Raji (cell line): Measurements from ENCODE around the gene RIC1.

Experiments used
- POLR2A ChIP-seq: IDR thresholded peaks from 2 replicates; pipeline ENCODE4 v1.6.1; 2011; ENCODE audit warnings: low read depth, low read length, control low read depth; ENCODE audit not compliant: insufficient read depth

RIC1 gene

DNA sequence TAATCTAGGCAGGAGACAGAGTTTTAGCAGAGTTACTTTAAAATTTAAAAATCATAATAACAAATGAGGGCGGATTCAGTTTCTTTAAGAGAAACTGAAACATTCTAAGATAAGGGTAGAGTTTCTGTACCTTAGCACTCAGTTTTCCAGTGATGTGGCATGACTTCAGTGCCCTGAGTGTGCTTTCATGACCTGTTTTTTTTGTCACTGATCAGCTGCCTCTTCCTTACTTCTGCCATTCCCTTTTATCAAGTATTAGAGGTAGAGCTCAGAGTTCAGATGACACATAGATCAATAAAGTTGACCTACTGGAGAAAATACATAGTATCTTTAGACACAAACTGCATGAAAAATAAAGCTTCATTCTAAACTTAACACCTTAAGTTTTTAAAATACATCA is 121.7 kb downstream of the RIC1 start:
- TF ChIP-seq POLR2A: no peak

DNA sequence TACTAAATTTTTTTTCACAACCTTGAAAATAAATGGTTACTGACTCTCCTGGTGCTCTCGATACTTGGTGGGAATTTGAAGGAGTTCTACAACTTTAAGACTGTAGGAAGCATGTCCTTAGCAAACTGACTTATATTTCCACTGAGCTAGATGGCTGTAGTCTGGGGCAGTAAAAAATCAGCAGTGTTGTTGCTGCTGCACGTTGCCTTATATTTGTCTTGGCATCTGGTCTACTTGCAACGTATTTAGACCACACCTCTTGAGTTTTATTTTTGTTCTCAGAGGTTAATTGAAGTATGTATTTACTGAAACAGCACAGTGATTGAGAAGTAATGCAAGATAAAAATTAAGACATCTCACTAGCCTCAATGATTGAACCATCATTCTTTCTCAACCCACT is 127.7 kb downstream of the RIC1 start:
- TF ChIP-seq POLR2A: no peak

DNA sequence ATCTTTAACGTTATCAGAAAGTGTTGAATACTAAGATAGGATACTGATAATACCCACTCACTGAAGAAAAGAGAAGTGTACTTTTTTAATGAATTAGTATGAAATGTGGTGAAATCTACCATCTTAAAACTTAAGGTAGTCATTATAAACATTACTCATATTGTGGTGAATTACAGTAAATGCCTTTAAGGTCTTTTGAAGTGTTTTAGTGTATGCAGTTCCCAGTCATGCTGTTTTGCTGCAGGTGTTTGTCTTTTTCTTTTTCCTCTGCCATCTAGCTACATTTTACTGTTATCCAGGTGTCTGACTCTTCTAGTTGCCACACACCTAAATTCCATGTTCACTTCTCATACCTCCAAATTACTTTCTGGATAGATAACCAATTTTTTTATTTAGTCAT is 131.4 kb downstream of the RIC1 start:
- TF ChIP-seq POLR2A: no peak

DNA sequence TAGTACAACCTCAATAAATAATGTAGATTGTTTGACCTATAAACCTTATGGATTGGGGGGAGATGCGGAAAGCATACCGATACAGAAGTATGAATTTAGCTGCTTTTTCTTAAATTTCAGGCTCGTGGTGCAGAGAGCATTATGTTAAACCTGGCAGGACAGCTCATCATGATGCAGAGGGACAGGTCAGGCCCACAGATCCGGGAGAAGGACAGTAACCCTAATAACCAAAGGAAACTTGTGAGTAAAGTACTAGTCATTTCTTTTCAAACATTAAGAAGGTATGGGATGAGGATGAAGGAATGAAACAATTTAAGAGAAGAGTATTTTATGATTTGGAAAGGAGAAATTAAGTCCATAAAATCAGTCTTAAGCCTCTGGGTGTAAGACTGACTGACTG is 133.5 kb downstream of the RIC1 start:
- no peak for TF ChIP-seq POLR2A

DNA sequence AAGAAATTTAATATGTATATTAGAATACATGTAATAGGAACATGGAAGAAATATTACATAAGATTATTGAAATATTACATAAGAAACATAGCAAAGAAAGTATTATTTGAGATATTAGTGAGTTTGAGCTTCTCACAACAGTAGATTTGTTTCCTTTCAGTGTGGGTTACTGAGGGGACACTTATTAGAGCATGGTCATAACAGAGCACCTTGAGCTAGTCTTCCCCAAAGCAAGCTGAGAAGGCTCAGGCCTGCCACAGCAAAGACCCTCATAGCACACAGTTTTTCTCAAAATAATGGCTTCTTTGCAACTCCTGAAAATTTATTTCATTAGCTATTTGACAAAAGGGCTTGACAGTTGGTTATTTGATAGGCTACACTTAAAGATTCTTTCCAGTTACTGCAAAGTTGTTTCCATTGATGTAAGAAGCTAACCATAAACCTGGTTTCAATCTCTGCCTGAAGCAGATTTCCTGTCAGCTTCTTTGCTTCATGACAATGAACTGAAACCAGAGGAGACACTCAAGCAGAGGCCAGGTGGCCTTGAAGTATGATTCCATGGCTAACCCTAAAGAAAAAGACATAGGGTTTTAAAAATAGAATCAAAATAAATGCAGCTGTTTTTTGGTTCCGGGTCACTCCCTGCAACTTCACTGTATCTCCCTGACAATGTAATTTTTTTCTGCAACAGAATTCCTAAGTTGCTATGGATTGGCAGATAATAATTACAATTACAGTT is 135.4 kb downstream of the RIC1 start:
- no peak for TF ChIP-seq POLR2A

DNA sequence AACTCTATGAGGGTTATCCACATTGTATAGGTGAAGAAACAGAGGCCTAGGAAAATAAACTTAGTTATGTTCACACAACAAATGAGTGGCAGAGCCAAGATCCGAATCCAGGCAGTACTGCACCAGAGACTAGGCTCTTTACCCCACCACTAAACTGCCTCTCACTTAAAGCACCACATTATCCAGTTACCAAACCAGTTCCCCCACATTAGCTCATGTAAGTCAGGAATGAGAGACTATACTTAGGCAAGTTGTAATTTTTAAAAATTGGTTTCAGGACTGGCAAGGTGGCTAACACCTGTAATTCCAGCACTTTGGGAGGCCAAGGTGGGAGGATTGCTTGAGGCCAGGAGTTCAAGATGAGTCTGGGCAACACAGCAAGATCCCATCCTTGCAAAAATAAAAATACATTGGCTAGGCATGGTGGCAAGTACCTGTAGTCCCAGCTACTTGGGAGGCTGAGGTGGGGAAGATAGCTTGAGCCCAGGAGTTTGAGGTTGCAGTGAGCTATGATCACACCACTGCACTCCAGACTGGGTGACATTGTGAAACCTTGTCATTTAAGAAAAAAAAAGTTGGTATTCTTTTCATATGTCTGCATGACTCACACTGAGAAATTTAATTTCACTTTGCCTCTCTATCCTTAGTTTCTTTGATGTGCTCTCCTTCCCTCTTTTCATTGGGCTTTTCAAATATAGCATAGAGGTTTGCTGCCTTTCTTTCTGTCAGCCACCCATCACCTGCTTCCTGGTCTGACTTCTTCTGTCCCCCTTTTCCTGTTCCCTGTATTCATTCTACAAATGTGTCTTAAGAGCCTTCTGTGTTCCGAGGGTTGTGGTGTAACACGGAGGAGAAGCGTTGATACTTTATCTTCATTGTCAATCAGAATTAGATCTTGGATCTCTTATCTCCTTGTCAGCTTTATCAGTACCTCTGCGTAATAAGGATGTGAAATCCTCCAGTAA is 139.3 kb downstream of the RIC1 start:
- no peak for TF ChIP-seq POLR2A

DNA sequence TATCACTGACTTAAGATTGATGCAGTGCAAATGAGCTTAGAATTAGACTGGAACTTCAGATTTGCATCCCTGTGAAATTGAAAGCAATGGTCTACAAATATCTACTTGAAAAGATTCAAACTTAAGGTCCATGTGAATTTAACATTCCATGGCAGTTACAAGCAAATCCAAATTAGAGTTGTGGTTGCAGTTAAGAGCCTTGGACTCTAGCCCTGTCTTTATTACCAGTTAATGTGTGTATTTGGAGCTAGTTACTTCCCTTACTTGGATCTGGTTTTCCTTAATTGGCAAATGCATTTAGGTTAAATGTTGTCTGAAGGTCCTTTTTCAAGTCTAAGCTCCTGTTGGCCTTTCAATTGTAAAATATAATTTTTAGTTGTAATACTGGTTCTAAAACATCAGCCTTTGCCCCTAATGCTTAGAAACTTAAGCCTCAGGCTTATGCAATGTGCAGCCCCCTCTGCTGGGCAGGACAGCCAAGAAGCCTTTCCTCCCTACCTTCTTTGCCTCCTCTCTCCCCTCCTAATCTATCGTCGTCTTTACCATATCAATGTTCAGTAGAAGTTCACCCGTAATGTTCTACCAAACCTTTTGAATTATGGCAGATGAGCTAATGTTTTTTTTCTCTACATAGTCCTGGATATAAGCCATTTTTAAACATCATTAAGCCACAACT is 144.6 kb downstream of the RIC1 start:
- no peak for TF ChIP-seq POLR2A

DNA sequence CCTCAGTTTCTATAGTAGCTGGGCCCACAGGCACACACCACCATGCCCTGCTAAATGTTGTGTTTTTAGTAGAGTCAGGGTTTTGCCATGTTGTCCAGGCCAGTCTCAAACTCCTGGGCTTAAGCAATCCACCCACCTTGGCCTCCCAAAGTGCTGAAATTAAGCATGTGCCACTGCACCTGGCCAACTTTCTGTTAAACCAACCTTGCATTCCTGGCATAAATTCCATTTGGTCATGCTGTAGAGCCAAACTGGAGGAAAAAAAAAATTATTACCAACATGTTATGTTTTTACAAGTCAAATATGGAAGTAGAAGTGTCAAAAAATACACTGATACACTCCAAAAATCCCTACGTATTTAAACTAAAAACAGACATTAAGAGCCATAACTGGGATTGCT is 149.9 kb downstream of the RIC1 start:
- TF ChIP-seq POLR2A: no peak

DNA sequence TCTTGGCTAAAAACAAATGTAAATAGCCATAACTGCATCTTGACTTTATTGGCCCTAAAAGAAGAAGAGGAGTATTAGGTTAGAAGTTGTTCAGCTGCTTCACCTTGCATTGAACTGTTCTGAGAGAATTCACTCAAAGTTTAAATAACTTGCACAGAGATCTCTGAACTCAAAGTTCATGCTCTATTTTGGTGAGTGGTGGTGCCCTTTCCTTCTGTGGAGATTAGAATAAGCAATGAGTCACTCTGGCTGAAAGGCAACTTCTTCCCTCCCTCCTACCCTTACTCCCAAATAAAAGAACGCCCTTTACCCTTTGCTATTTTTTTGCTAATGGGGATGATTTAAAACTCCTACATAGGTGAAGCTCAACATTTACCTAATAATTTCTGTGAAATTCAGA is 155.1 kb downstream of the RIC1 start:
- no peak for TF ChIP-seq POLR2A

DNA sequence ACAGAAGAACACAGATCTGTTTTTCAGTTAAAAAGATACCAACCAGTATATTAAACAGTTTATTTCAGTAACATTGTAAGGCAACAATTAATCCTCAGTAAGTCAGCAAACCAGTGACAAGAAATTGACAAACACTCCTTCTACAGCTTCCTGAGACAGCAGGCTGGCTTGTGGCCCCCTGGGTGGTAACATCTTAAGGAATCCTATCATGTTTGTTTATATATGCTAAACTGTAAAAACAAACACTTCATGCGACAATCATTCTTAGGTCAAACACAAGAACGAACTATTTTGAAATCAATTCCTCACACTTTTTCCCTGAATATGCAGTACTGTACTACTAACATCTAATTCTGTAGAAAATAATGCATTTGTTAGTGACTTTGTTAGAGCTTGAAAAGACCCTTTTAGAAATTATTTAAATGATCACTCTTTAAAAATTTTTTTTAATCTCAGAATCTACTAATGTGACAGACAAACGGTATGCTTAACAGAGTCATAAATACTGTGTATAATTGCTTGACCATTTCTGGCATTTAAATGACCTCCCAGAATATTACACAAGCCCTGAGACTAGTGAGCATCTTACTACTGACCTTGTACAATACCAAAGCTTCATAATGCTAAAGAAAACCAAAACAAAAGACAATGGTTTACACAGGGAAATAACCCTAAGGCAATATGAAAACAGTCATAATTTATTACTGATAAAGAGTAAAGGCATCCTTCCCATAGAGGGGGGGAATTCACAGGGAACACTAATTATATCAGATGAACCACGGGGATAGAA is 155.8 kb downstream of the RIC1 start:
- TF ChIP-seq POLR2A: no peak

DNA sequence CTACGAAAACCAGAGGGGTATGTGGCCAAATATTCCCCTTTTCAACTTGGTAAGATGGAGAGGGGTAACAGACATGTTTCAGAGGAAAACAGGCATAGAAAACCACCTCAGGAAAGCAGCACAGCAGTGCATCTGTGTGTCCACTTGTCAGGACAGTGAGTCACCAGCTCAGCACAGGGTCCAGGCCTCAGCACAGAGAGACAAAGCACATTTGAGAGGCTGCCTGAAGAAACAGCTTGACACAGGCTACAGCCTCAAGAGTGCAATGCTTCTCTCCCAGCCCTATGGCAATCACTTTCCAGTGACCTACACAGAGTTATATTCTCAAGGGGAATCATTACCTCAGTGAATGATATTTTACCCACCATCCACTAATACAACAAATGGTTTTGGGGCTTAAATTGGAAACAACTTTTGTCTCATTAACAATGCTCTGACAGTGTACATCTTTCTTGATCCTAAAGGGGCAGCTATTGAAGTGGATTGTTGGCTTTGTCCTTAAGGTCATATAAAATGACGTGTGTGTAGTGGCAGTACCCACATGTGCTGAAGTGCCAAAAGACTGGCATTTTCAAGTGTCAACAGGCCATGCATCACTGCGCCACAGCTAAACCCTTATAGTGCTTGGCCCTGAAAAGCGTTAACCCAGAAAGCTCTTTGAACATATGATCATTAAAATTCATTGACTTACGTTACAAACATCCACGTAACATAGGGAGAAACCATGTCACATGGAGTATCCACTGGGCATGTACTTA is 157.6 kb downstream of the RIC1 start:
- no peak for TF ChIP-seq POLR2A

DNA sequence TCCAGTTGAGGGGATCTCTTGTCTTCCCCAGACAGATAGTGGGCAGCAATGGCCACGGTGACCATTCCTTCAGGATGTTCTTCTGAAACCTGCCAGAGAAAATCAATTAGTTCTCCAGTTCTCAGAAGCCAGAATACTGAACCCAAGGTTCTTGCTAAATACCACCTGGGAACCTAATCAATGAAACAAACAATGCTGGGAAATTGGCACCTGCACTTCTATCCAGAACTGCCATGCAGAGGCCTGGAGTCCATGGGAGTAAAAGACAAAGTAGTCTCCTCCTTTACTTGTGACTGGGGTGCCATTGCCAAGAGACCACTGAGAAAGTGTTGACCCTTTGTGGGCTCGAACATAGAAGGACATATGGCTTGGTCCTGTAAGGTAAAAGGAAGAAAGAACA is 158.3 kb downstream of the RIC1 start:
- TF ChIP-seq POLR2A: no peak

DNA sequence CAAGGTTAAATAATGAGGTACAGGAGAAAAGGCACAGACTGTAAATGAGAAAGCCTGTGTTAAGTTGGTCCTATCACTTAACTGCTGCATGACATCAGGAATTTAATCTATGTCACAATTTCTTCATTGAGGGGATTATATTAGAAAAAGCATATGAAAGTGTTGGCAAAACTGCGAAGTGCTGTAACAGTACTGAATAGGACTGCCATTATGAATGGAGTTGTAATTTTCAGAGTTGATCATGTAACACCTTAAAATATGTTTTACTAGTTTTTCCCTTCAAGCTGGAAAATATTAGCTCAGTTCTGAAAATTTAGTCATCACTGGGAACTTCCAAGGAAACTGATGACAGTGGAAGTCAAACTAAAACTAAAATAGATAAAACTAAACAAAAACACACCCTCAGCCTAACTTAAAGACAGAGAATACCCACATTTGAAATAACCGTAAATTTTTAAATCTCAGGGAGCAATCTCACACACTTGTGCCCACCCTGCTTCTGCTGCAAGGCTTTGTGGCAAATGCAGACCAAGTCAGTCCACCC is 158.9 kb downstream of the RIC1 start:
- no peak for TF ChIP-seq POLR2A

DNA sequence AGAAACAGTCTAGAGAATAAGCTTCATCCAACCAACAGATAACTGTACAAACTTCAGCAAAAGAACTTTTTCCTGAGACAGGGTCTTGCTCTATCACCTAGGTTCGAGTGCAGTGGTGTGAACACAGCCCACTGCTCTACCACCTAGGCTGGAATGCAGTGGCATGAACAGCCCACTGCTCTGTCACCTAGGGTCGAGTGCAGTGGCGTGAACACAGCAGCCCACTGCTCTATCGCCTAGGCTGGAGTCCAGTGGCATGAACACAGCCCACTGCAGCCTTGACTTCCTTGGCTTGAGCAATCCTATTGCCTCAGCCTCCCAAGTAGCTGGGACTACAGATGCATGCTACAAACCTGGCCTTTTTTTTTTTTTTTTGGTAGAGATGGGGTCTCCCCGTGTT is 160.6 kb downstream of the RIC1 start:
- no peak for TF ChIP-seq POLR2A
